ENCODE measurements around the gene CDK5RAP3.

Gene CDK5RAP3

DNA sequence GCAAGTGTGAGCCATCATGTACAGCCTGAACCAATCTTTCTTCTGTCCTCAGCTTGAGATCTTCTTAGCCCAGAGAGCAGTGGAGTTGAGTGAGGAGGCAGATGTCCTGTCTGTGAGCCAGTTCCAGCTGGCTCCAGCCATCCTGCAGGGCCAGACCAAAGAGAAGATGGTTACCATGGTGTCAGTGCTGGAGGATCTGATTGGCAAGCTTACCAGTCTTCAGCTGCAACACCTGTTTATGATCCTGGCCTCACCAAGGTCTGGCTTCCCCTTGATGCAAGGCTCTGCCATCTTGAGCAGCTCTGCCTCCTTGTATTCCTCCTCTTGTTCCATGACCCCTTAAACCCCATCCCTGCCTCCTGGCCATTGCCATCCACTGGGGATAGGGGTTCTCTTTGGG is 9.6 kb downstream of the CDK5RAP3 start:
- DNase-seq (ENCODE audit: low spot score), result no peak
- TF ChIP-seq, protein P1, sequence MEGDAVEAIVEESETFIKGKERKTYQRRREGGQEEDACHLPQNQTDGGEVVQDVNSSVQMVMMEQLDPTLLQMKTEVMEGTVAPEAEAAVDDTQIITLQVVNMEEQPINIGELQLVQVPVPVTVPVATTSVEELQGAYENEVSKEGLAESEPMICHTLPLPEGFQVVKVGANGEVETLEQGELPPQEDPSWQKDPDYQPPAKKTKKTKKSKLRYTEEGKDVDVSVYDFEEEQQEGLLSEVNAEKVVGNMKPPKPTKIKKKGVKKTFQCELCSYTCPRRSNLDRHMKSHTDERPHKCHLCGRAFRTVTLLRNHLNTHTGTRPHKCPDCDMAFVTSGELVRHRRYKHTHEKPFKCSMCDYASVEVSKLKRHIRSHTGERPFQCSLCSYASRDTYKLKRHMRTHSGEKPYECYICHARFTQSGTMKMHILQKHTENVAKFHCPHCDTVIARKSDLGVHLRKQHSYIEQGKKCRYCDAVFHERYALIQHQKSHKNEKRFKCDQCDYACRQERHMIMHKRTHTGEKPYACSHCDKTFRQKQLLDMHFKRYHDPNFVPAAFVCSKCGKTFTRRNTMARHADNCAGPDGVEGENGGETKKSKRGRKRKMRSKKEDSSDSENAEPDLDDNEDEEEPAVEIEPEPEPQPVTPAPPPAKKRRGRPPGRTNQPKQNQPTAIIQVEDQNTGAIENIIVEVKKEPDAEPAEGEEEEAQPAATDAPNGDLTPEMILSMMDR (IDR thresholded peaks at IDR 0.05; ENCODE audit: borderline replicate concordance, control extremely low read depth, extremely low read depth, insufficient read depth, missing control alignments), result no peak
- in situ Hi-C loops (cut with MboI; ENCODE audit: low sequenced_read_pairs, unreplicated experiment), result loop anchor here (5.0 kb wide), 1 partner anchor 37 kb away; no protein-coding TSS in a partner anchor

DNA sequence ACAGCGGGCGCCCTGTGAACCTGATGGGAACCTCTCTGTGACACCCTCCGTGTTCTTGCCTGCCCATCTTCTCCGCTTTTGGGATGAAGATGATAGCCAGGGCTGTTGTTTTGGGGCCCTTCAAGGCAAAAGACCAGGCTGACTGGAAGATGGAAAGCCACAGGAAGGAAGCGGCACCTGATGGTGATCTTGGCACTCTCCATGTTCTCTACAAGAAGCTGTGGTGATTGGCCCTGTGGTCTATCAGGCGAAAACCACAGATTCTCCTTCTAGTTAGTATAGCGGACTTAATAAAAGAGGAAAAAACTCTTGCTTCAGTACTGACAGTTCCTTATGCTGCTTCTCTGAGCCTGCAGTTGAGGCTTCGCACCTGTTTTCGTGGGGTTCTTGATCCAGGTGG is 10.5 kb downstream of the CDK5RAP3 start:
- TF ChIP-seq, protein P1 (IDR thresholded peaks at IDR 0.05; ENCODE audit: borderline replicate concordance, control extremely low read depth, extremely low read depth, insufficient read depth, missing control alignments), result no peak
- in situ Hi-C loops (cut with MboI; ENCODE audit: low sequenced_read_pairs, unreplicated experiment), result loop anchor here (5.0 kb wide), 1 partner anchor 36 kb away; no protein-coding TSS in a partner anchor
- no peak for DNase-seq (ENCODE audit: low spot score)

DNA sequence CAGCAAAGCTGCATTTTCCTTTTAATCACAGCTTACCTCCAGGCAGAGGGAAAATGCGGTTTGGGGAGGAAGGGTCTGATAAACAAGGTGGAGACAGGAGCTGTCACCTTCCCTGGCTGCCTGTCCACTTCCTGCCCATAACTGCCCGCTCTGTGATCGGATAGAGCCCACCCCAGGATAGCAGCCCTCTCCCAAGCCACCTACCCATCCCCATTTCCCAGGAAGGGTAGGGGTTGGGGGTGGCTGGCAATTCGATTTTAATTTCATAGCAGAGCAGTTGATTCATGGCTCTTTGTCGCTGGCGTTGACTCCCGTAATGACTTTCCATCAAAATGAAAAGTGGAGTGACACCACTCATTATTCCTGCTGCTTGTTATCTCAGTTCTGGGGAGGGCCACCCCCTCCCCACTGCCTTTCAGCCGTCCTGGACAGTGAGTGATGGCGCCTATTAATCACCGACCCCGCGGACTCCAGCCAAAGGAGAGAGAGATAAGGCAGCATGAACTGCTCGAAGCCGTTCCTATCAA is 11.2 kb downstream of the CDK5RAP3 start:
- in situ Hi-C loops (cut with MboI; ENCODE audit: low sequenced_read_pairs, unreplicated experiment), result loop anchor here (5.0 kb wide), 1 partner anchor 35 kb away; no protein-coding TSS in a partner anchor
- TF ChIP-seq, protein P1 (IDR thresholded peaks at IDR 0.05; ENCODE audit: borderline replicate concordance, control extremely low read depth, extremely low read depth, insufficient read depth, missing control alignments), result no peak
- DNase-seq (ENCODE audit: low spot score), result no peak

DNA sequence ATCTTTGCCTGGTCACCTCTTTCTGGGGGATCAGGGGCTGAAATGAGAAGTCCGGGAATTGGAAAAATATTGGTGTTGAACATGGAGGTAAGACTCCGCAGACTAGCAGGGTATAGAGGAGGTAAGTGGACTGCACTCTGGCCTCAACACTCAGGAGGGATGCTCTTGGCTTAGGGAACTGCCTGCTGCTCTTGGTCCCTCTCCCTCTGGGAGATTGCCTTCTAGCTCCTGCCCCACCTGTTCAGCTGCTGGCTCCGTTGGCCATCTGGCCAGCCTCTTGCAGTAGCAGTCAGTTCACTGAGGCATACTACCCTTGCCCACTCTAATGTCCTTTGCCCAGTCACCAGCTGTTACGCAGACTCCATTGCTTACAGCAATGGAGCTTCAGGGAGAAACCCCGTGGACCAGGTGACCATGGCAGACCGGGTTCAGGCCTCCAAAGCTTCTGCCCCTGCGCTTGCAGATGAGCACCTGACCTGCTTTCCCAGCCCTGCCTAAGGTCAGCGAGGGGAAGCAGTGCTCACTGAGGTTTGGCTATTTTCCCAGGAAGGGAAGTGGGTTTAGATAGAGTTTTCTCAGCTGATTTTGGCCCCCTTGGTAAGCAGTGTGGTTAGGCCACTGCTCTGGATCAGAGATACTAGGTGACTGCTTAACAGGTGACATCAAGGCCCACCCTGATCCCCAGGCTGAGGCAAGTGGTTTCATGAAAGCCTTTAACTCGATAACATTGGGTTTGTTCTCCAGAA is 11.9 kb downstream of the CDK5RAP3 start:
- TF ChIP-seq, protein P1 (IDR thresholded peaks at IDR 0.05; ENCODE audit: borderline replicate concordance, control extremely low read depth, extremely low read depth, insufficient read depth, missing control alignments), result no peak
- in situ Hi-C loops (cut with MboI; ENCODE audit: low sequenced_read_pairs, unreplicated experiment), result loop anchor here (5.0 kb wide), 1 partner anchor 34 kb away; no protein-coding TSS in a partner anchor
- no peak for DNase-seq (ENCODE audit: low spot score)

DNA sequence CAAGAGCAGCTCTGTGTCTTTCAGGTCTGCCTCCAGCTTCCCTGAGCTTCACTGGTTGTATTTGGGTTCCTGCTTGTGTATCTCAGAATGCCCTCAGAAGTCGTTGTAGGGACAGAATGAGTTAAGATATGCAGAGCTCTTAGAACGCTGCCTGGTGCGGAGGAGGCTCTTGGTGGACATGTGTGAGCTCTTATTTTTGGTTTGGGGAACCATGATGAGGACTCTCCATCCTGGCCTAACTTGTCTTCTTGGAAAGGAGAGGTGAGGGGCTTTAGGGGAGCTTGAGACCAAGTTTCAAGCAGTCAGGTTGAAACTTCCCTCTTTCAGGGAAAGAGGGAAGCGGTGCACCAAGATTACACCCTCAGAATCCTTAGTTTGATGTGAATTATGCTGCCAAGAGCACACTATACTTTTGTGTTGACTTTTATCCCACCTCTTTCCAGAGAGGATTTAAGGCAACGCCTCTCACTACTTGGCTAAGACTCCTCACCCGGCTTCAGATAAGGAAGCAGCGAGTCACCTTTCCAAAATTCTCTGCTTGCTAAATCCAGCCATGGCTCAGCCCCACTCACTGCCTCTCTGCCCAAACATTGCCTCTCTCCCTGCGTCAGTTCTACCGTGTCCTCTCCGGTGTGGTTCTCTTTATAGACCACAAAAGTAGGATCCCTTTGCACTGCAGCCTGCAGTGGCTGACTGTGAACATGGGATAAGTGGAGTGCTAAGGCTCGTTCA is 12.7 kb downstream of the CDK5RAP3 start:
- no peak for DNase-seq (ENCODE audit: low spot score)
- TF ChIP-seq, protein P1 (IDR thresholded peaks at IDR 0.05; ENCODE audit: borderline replicate concordance, control extremely low read depth, extremely low read depth, insufficient read depth, missing control alignments), result no peak
- in situ Hi-C loops (cut with MboI; ENCODE audit: low sequenced_read_pairs, unreplicated experiment), result loop anchor here (5.0 kb wide), 1 partner anchor 34 kb away; no protein-coding TSS in a partner anchor

DNA sequence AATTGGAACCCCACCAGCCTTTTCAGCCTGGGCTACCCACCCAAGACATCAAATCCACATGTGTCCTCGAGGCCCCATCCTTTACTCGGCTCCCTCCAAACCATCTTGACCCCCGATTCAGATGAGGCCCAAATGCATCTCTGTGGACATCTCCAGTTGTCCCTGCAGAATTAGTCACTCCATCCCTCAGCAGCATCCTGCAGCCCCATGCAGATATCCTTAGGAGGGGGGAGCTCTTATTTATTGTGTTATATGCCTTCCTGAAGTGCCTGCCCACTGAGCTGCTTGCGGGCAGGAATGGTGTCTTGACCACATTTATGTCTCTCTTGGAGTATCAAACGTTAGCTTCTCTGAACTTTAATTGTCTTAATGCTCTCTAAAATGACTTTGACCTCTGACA is 15.6 kb downstream of the CDK5RAP3 start:
- no peak for DNase-seq (ENCODE audit: low spot score)
- TF ChIP-seq, protein P1 (IDR thresholded peaks at IDR 0.05; ENCODE audit: borderline replicate concordance, control extremely low read depth, extremely low read depth, insufficient read depth, missing control alignments), result no peak
- in situ Hi-C loops (cut with MboI; ENCODE audit: low sequenced_read_pairs, unreplicated experiment), result no loop called here
